GM23338 (cell line): ENCODE results near the gene DBNL. TPM values are rescaled to one million over a fixed set of nuclear protein-coding genes. Genes with fewer than 3 reads are reported as not detected.
A peak's percentile ranks its signal among the peaks of the same experiment; 100 is the strongest.

ENCODE experiments used
- ATAC-seq: fragments of 200-7000 bp; cut with Tn5 transposase; 3 replicates; pipeline ENCODE4 v1.9.1; 2020
- DNase-seq: peaks from one replicate; pipeline ENCODE4 v3.0.0-alpha.2; 2015; ENCODE audit warnings: low spot score
- H2AFZ ChIP-seq: fragments of 200-600 bp; sonication (generic); 2 replicates; pipeline ENCODE4 v1.8.0; 2016; ENCODE audit warnings: antibody characterized with exemption, mild to moderate bottlenecking, moderate library complexity
- H3F3A ChIP-seq: fragments of 200-600 bp; sonication (generic); replicated peaks from 2 replicates; pipeline ENCODE4 v1.8.0; 2017; ENCODE audit warnings: antibody characterized with exemption, mixed run types, low read depth
- H3K27ac ChIP-seq: fragments of 200-600 bp; sonication (generic); 2 replicates; pipeline ENCODE4 v1.6.1; 2016; ENCODE audit warnings: low read depth
- H3K27me3 ChIP-seq: fragments of 200-600 bp; sonication (generic); 2 replicates; pipeline ENCODE4 v1.8.0; 2016; ENCODE audit warnings: mild to moderate bottlenecking, mixed run types, moderate library complexity; ENCODE audit not compliant: insufficient read depth
- H3K36me3 ChIP-seq: fragments of 200-600 bp; sonication (generic); 2 replicates; pipeline ENCODE4 v1.8.0; 2016; ENCODE audit warnings: mild to moderate bottlenecking; ENCODE audit not compliant: insufficient read depth
- H3K4me1 ChIP-seq: fragments of 200-600 bp; sonication (generic); 2 replicates; pipeline ENCODE4 v1.8.0; 2016; ENCODE audit warnings: mild to moderate bottlenecking, moderate library complexity; ENCODE audit not compliant: insufficient read depth
- H3K4me2 ChIP-seq: fragments of 200-600 bp; sonication (generic); 2 replicates; pipeline ENCODE4 v1.7.1; 2017; ENCODE audit warnings: mixed run types
- H3K4me3 ChIP-seq: fragments of 200-600 bp; sonication (generic); 2 replicates; pipeline ENCODE4 v1.6.1; 2016; ENCODE audit warnings: mixed run types
- H3K79me2 ChIP-seq: fragments of 200-600 bp; sonication (generic); replicated peaks from 2 replicates; pipeline ENCODE4 v1.8.0; 2017; ENCODE audit warnings: mild to moderate bottlenecking; ENCODE audit not compliant: insufficient read depth
- H3K9me2 ChIP-seq: fragments of 200-600 bp; sonication (generic); 2 replicates; pipeline ENCODE4 v1.8.0; 2017; ENCODE audit not compliant: insufficient read depth
- H4K20me1 ChIP-seq: fragments of 200-600 bp; sonication (generic); replicated peaks from 2 replicates; pipeline ENCODE4 v1.8.0; 2017; ENCODE audit warnings: mild to moderate bottlenecking; ENCODE audit not compliant: insufficient read depth
- H3K27ac Mint-ChIP-seq: 2 replicates; pipeline ENCODE4 v1.8.0; 2020; ENCODE audit warnings: inconsistent platforms, mild to moderate bottlenecking, moderate library complexity, mixed read lengths
- H3K27me3 Mint-ChIP-seq: 3 replicates; pipeline ENCODE4 v1.8.0; 2022; ENCODE audit warnings: low read depth, mild to moderate bottlenecking, moderate library complexity, mixed read lengths, inconsistent platforms; ENCODE audit not compliant: insufficient read depth, poor library complexity
- H3K36me3 Mint-ChIP-seq: 3 replicates; pipeline ENCODE4 v1.8.0; 2021; ENCODE audit warnings: low read depth, mild to moderate bottlenecking, inconsistent platforms, moderate library complexity, mixed read lengths
- H3K4me1 Mint-ChIP-seq: 3 replicates; pipeline ENCODE4 v1.8.0; 2020; ENCODE audit warnings: mild to moderate bottlenecking, inconsistent platforms, mixed read lengths
- H3K4me3 Mint-ChIP-seq: 3 replicates; pipeline ENCODE4 v1.8.0; 2021; ENCODE audit warnings: moderate library complexity, mild to moderate bottlenecking, inconsistent platforms, mixed read lengths
- H3K9me3 Mint-ChIP-seq: 3 replicates; pipeline ENCODE4 v1.8.0; 2020; ENCODE audit warnings: moderate library complexity, mild to moderate bottlenecking, inconsistent platforms, mixed read lengths
- CREB1 ChIP-seq: fragments of 250-450 bp; sonication (Bioruptor Pico); IDR thresholded peaks from 2 replicates; pipeline ENCODE4 v1.5.0; 2020; ENCODE audit warnings: low read depth, mild to moderate bottlenecking, moderate library complexity
- CTCF ChIP-seq, 2 experiments: fragments of 200-600 bp in 1 of 2; sonication (generic) in 1 of 2; conservative IDR thresholded peaks; 2 replicates each; pipeline versions ENCODE4 v1.5.1 to v1.6.1; 2016 to 2017; ENCODE audit warnings: antibody characterized with exemption in 2 of 2, low read depth in 2 of 2, mild to moderate bottlenecking in 2 of 2, moderate library complexity in 1 of 2
- ETS1 ChIP-seq: IDR thresholded peaks from 2 replicates; pipeline ENCODE4 v1.6.1; 2016; ENCODE audit warnings: antibody characterized with exemption
- EZH2 ChIP-seq: fragments of 200-600 bp; sonication (generic); IDR thresholded peaks from one replicate; pipeline ENCODE4 v1.8.0; 2017; ENCODE audit warnings: antibody characterized with exemption, mild to moderate bottlenecking, low read depth; ENCODE audit not compliant: unreplicated experiment
- EZH2phosphoT487 ChIP-seq: fragments of 200-600 bp; sonication (generic); IDR thresholded peaks from one replicate; pipeline ENCODE4 v1.8.1; 2018; ENCODE audit warnings: antibody characterized with exemption; ENCODE audit not compliant: unreplicated experiment
- JUNB ChIP-seq: IDR thresholded peaks from one replicate; pipeline ENCODE4 v1.6.1; 2016; ENCODE audit warnings: antibody characterized with exemption; ENCODE audit not compliant: unreplicated experiment
- NANOG ChIP-seq: IDR thresholded peaks from 2 replicates; pipeline ENCODE4 v1.6.1; 2016; ENCODE audit warnings: antibody characterized with exemption, borderline replicate concordance
- POLR2AphosphoS5 ChIP-seq: IDR thresholded peaks from 2 replicates; pipeline ENCODE4 v1.6.1; 2016; ENCODE audit warnings: antibody characterized with exemption, low read depth
- REST ChIP-seq: IDR thresholded peaks from one replicate; pipeline ENCODE4 v1.6.1; 2018; ENCODE audit warnings: antibody characterized with exemption; ENCODE audit not compliant: unreplicated experiment
- STAT1 ChIP-seq: IDR thresholded peaks from one replicate; pipeline ENCODE4 v1.6.1; 2016; ENCODE audit warnings: antibody characterized with exemption; ENCODE audit not compliant: unreplicated experiment
- ZNF114 ChIP-seq: fragments of 250-450 bp; sonication (Bioruptor Pico); IDR thresholded peaks from 2 replicates; pipeline ENCODE4 v1.5.0; 2020; ENCODE audit warnings: mild to moderate bottlenecking, moderate library complexity
- ZNF331 ChIP-seq: fragments of 250-450 bp; sonication (Bioruptor Pico); IDR thresholded peaks from 2 replicates; pipeline ENCODE4 v1.5.0; 2020; ENCODE audit warnings: low read depth, mild to moderate bottlenecking, moderate library complexity
- ZNF462 ChIP-seq: fragments of 250-450 bp; sonication (Bioruptor Pico); IDR thresholded peaks from 2 replicates; pipeline ENCODE4 v1.5.0; 2020; ENCODE audit warnings: mild to moderate bottlenecking, moderate library complexity
- polyA plus RNA-seq: library from polyadenylated mRNA; unstranded; fragments of >200 nt; fragmentation: Nextera tagmentation; extraction: Ambion mirVana; gene quantifications from 2 replicates; pipeline ENCODE4 v1.2.1, GENCODE V29; 2016
- total RNA-seq: library from RNA; depleted of rRNA; stranded (reverse); fragments of >200 nt; shearing (Covaris generic); gene quantifications from 2 replicates; pipeline ENCODE4 v1.2.3, GENCODE V29; 2014

DBNL gene
- total and polyA plus RNA-seq, 2 experiments from 2014 or later: 18.1 to 49.4 TPM

- H3K9me3 Mint-ChIP-seq: no peaks in the 10 kb centered on the region
- H3F3A ChIP-seq: no peaks in the 10 kb centered on the region
- no peaks in the 10 kb centered on the region; the same call in 1 of the 2 replicates for H3K79me2 ChIP-seq
- H3K4me1 Mint-ChIP-seq: peaks cover 20% of the 10 kb centered on the region
- no peaks in the 10 kb centered on the region for H4K20me1 ChIP-seq
- H3K27ac ChIP-seq: no peak overlapping the region
- H3K4me2 ChIP-seq: no peak overlapping the region
- H3K27ac Mint-ChIP-seq: no peak overlapping the region
- peaks cover 3% of the 10 kb centered on the region; the same call in 1 of the 3 replicates for H3K36me3 Mint-ChIP-seq
- DNase-seq: no peak
- no peak overlapping the region for H2AFZ ChIP-seq
- H3K9me2 ChIP-seq: no peaks in the 10 kb centered on the region
- H3K4me1 ChIP-seq: peaks cover 8% of the 10 kb centered on the region; the same call in 1 of the 2 replicates
- no peak for TF ChIP-seq JUNB
- TF ChIP-seq ZNF462 (CRISPR knock-in tag): no peak
- TF ChIP-seq EZH2phosphoT487: no peak
- no peak for TF ChIP-seq REST
- no peak for TF ChIP-seq CREB1 (CRISPR knock-in tag)
- TF ChIP-seq ETS1: no peak
- no peak for TF ChIP-seq STAT1
- no peak for TF ChIP-seq ZNF114 (CRISPR knock-in tag)
- no peak for TF ChIP-seq ZNF331 (CRISPR knock-in tag)
- no peak for TF ChIP-seq NANOG
- TF ChIP-seq EZH2: no peak
- no peak for TF ChIP-seq CTCF (conservative IDR thresholded peaks at IDR 0.05; ENCODE audit: low read depth in 2 of 2)
- TF ChIP-seq POLR2AphosphoS5: no peak
- H3K4me3 Mint-ChIP-seq: peak overlapping the region; percentile 8; the same call in 1 of the 3 replicates
- ATAC-seq: no peak
- H3K4me3 ChIP-seq: no peak overlapping the region
- peaks cover 9% of the 10 kb centered on the region; the same call in 1 of the 2 replicates for H3K27me3 ChIP-seq
- H3K36me3 ChIP-seq: no peaks in the 10 kb centered on the region
- peaks cover 16% of the 10 kb centered on the region for H3K27me3 Mint-ChIP-seq
Measured at GRCh38 chr7:44101966-44102845, 57.7 kb downstream of the DBNL start.
